ENCODE data around the gene RSPH3. TPM values are rescaled to one million over a fixed set of nuclear protein-coding genes. Genes with fewer than 3 reads are reported as not detected.

RSPH3 gene
- total RNA-seq, 2 experiments from 2014 or later, result 0.59 to 1.1 TPM

DNA sequence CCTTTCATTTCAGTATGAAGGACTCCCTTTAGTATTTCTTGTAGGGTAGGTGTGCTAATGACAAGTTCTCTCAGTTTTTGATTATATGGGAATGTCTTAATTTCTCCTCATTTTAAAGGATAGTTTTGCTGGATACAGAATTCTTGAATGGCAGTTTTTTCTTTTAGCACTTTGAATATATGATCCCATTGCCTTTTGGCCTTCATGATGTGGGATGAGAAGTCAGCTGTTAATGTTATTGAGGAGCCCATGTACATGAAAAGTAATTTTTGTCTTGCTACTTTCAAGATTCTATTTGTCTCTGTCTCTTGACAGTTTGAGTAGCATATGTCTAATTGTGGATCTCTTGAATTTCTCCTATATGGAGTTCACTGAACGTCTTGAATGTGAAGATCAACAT, 30.9 kb downstream of the RSPH3 start:
- no peaks in the 10 kb centered on the region for H3K27me3 ChIP-seq (ENCODE audit: control insufficient read depth in 1 of 2, insufficient read depth in 2 of 2, low read length in 2 of 2)
- H3K4me1 ChIP-seq (ENCODE audit: insufficient read depth, low read length), result no peaks in the 10 kb centered on the region
- H3K4me3 ChIP-seq (ENCODE audit: low read length), result no peak overlapping the region
- Mint-ChIP-seq H3K27ac (no peak overlapping the region), H3K36me3 (ENCODE audit: low read depth) (peaks cover 13% of the 10 kb centered on the region), H3K4me3 (no peak overlapping the region), H3K27me3 (no peaks in the 10 kb centered on the region), H3K9me3 (peaks cover 14% of the 10 kb centered on the region), H3K4me1 (ENCODE audit: low read depth) (peaks cover 4% of the 10 kb centered on the region)
- H3K9me3 ChIP-seq (ENCODE audit: control insufficient read depth in 1 of 2, insufficient read depth in 1 of 2, low read length in 2 of 2), result peaks cover 3 to 13% of the 10 kb centered on the region in 2 experiments
- no peak overlapping the region for H3K27ac ChIP-seq (ENCODE audit: low read depth in 1 of 2, low read length in 2 of 2)
- ATAC-seq (ENCODE audit: poor library complexity) (no peak), DNase-seq (no peak)
- CTCF ChIA-PET, result no interaction called here
- POLR2A ChIA-PET, result no interaction called here
- H3K36me3 ChIP-seq (ENCODE audit: insufficient read depth, low read length), result no peaks in the 10 kb centered on the region
- intact Hi-C loops (cut with DNase I, micrococcal nuclease), result loop anchor here in 1 of 2 experiments (10.0 kb wide), 1 partner anchor 94 kb away; no protein-coding TSS in a partner anchor
- TF ChIP-seq, protein P1, sequence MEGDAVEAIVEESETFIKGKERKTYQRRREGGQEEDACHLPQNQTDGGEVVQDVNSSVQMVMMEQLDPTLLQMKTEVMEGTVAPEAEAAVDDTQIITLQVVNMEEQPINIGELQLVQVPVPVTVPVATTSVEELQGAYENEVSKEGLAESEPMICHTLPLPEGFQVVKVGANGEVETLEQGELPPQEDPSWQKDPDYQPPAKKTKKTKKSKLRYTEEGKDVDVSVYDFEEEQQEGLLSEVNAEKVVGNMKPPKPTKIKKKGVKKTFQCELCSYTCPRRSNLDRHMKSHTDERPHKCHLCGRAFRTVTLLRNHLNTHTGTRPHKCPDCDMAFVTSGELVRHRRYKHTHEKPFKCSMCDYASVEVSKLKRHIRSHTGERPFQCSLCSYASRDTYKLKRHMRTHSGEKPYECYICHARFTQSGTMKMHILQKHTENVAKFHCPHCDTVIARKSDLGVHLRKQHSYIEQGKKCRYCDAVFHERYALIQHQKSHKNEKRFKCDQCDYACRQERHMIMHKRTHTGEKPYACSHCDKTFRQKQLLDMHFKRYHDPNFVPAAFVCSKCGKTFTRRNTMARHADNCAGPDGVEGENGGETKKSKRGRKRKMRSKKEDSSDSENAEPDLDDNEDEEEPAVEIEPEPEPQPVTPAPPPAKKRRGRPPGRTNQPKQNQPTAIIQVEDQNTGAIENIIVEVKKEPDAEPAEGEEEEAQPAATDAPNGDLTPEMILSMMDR (IDR thresholded peaks at IDR 0.05), result no peak

DNA sequence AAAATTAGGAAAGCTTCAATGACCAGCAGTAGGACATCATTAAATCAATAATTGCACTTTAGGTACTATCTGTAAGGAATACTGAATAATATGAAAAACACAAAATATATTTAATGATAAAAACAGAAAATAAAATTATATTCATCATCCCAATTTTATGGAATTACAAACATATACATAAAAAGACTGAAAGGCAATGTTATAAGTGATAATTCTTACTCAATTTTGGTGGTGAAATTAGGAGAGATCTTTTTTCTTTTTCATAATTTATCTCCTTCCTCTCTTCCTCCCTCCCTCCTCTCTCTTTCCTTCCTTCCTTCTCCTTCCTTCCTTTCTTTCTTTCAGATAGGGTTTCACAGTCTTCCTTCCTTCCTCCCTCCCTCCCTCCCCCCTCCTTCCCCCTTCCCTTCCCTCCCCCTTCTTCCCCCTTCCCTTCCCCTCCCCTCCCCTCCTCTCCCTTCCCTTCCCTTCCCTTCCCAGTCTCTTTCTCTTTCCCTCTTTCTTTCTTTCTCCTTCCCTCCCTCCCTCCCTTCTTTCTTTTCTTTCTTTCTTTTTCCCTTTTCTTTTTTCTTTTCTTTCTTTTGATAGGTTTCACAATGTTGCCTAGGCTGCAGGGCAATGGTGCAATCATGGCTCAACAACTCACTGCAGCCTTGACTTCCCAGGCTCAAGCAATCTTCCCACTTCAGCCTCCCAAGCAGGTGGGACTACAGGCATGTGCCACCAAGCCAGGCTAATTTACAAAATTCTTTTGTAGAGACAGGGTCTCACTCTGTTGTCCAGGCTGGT, 36.8 kb downstream of the RSPH3 start:
- Mint-ChIP-seq H3K27ac (no peak overlapping the region), H3K4me3 (no peak overlapping the region), H3K4me1 (ENCODE audit: low read depth) (no peaks in the 10 kb centered on the region), H3K9me3 (peaks cover 6% of the 10 kb centered on the region), H3K27me3 (no peaks in the 10 kb centered on the region), H3K36me3 (ENCODE audit: low read depth) (peaks cover 4% of the 10 kb centered on the region)
- no peaks in the 10 kb centered on the region for H3K4me1 ChIP-seq (ENCODE audit: insufficient read depth, low read length)
- no peak overlapping the region for H3K4me3 ChIP-seq (ENCODE audit: low read length)
- ChIA-PET CTCF (interaction anchor here (1.0 kb wide), 1 partner anchor 170 kb away, joined by 4 read pairs; no protein-coding TSS in a partner anchor), POLR2A (no interaction called here)
- no peak for DNase-seq
- no peak overlapping the region for H3K27ac ChIP-seq (ENCODE audit: low read depth in 1 of 2, low read length in 2 of 2)
- ATAC-seq (ENCODE audit: poor library complexity), result no peak
- H3K9me3 ChIP-seq (ENCODE audit: control insufficient read depth in 1 of 2, insufficient read depth in 1 of 2, low read length in 2 of 2), result peaks cover 3 to 6% of the 10 kb centered on the region in 2 experiments
- no peaks in the 10 kb centered on the region for H3K36me3 ChIP-seq (ENCODE audit: insufficient read depth, low read length)
- H3K27me3 ChIP-seq (ENCODE audit: control insufficient read depth in 1 of 2, insufficient read depth in 2 of 2, low read length in 2 of 2), result no peaks in the 10 kb centered on the region
- intact Hi-C loops (cut with DNase I, micrococcal nuclease), result loop anchor here in 1 of 2 experiments (10.0 kb wide), 1 partner anchor 88 kb away; no protein-coding TSS in a partner anchor
- TF ChIP-seq, protein P1 (IDR thresholded peaks at IDR 0.05), result no peak

DNA sequence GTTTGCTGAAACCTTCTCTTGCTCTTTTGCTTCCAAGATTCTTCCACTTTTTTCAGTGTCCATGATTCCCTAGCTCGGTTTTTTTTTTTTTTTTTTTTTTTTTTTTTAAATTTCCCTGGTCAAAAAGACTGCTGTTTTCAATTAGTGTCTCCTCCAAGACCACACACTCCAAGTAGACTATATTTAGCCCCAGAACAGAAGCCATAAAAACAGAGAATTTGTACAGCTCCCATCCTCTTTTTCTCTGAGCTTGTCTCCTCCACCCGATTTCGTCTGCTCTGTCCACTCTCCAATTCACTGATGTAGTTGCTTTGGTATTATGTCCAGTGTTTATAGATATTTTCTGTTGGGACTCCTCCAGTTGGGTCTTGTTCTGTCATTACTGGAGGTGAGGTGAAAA, 37.6 kb downstream of the RSPH3 start:
- intact Hi-C loops (cut with DNase I, micrococcal nuclease), result loop anchor here in 1 of 2 experiments (10.0 kb wide), 1 partner anchor 88 kb away; no protein-coding TSS in a partner anchor
- Histone ChIP-seq H3K27me3 (ENCODE audit: control insufficient read depth in 1 of 2, insufficient read depth in 2 of 2, low read length in 2 of 2) (no peaks in the 10 kb centered on the region), H3K36me3 (ENCODE audit: insufficient read depth, low read length) (no peaks in the 10 kb centered on the region), H3K27ac (ENCODE audit: low read depth in 1 of 2, low read length in 2 of 2) (no peak overlapping the region), H3K4me1 (ENCODE audit: insufficient read depth, low read length) (no peaks in the 10 kb centered on the region), H3K9me3 (ENCODE audit: control insufficient read depth in 1 of 2, insufficient read depth in 1 of 2, low read length in 2 of 2) (peaks cover 0 to 3% of the 10 kb centered on the region in 2 experiments), H3K4me3 (ENCODE audit: low read length) (no peak overlapping the region)
- CTCF ChIA-PET, result interaction anchor here (0.6 to 1.0 kb wide), 6 partner anchors 9 to 748 kb away, joined by 3 to 4 read pairs (median 3); partner anchors contain the start of gene RSPH3
- peaks cover 6% of the 10 kb centered on the region for H3K9me3 Mint-ChIP-seq
- TF ChIP-seq, protein P1 (IDR thresholded peaks at IDR 0.05), result no peak
- no peak overlapping the region for H3K27ac Mint-ChIP-seq
- H3K4me1 Mint-ChIP-seq (ENCODE audit: low read depth), result no peaks in the 10 kb centered on the region
- no peak overlapping the region for H3K4me3 Mint-ChIP-seq
- H3K36me3 Mint-ChIP-seq (ENCODE audit: low read depth), result peaks cover 4% of the 10 kb centered on the region
- DNase-seq, result no peak
- no peaks in the 10 kb centered on the region for H3K27me3 Mint-ChIP-seq
- ATAC-seq (ENCODE audit: poor library complexity), result no peak
- POLR2A ChIA-PET, result no interaction called here
